GM12891 (cell line): Measurements from ENCODE around the gene CEP63.

Experiments
- POLR2A ChIP-seq: IDR thresholded peaks from 2 replicates; pipeline ENCODE4 v1.6.1; 2011; ENCODE audit warnings: low read depth, low read length, control low read depth
- POLR2AphosphoS5 ChIP-seq: IDR thresholded peaks from 2 replicates; pipeline ENCODE4 v1.6.1; 2011; ENCODE audit warnings: low read depth, low read length, control low read depth
- SPI1 ChIP-seq: IDR thresholded peaks from 2 replicates; pipeline ENCODE4 v1.6.1; 2011; ENCODE audit warnings: low read depth, low read length, control low read depth

DNA sequence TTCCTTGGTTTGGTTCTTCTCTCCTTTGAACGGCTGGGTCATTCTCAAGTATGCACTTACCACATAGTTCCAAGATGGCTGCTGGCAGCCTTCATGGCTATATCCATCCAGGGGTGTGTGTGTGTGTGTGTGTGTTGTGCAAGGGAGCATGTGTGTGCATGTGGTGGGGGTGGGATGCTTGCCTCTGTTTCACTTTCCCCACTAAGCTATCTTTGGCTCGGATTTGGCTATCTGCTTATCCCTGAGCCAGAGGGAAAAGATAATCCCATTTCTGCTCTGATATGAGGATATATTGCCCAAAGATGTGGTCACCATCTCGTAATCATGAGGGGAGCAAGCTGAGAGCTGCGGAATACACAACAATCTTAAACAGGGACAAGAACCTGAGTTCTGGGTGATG is 26.3 kb upstream of the CEP63 start:
- TF ChIP-seq POLR2AphosphoS5 (no peak), POLR2A (no peak), SPI1 (no peak)
